Glomerular visceral epithelial cell (primary cell): ENCODE data around the gene FRK.
"Not testable (repeated sequence)": the region's sequence is repeated elsewhere in the genome, so short reads cannot be mapped to it uniquely, and the experiment has no call there.

Source experiments
- DNase-seq: peaks from one replicate; pipeline ENCODE4 v3.0.0-alpha.2; 2016; ENCODE audit errors: extremely low spot score

The FRK gene

GRCh38 chr6:115890238-115890637 is 170.5 kb downstream of the FRK start:
- no peak for DNase-seq

GRCh38 chr6:115888687-115889470 is 171.8 kb downstream of the FRK start:
- not testable (repeated sequence) for DNase-seq

- no peak for DNase-seq
Observed at GRCh38 chr6:115887891-115888290, 172.8 kb downstream of the FRK start.

- no peak for DNase-seq
Observed at GRCh38 chr6:115885636-115886366, 174.9 kb downstream of the FRK start.

GRCh38 chr6:115882771-115883170 is 177.9 kb downstream of the FRK start:
- no peak for DNase-seq

GRCh38 chr6:115882174-115882573 is 178.5 kb downstream of the FRK start:
- no peak for DNase-seq
